ENCODE results near the gene CDYL2.
"Not testable (repeated sequence)": the region's sequence is repeated elsewhere in the genome, so short reads cannot be mapped to it uniquely, and the experiment has no call there.

CDYL2 gene

GRCh38 chr16:80669673-80670072 lies 134.7 kb downstream of the CDYL2 start:
- no peak for DNase-seq (ENCODE audit: low read depth)

GRCh38 chr16:80667925-80668324 lies 136.5 kb downstream of the CDYL2 start:
- no peak for DNase-seq (ENCODE audit: low read depth)

- no peak for DNase-seq (ENCODE audit: low read depth)
Observed at GRCh38 chr16:80667251-80667560, 137.2 kb downstream of the CDYL2 start.

- no peak for DNase-seq (ENCODE audit: low read depth)
Observed at GRCh38 chr16:80666378-80667250, 137.8 kb downstream of the CDYL2 start.

- no peak for DNase-seq (ENCODE audit: low read depth)
Observed at GRCh38 chr16:80665356-80665755, 139.0 kb downstream of the CDYL2 start.

GRCh38 chr16:80664786-80665185 lies 139.6 kb downstream of the CDYL2 start:
- no peak for DNase-seq (ENCODE audit: low read depth)

GRCh38 chr16:80664226-80664625 lies 140.2 kb downstream of the CDYL2 start:
- no peak for DNase-seq (ENCODE audit: low read depth)

GRCh38 chr16:80663078-80663477 lies 141.3 kb downstream of the CDYL2 start:
- no peak for DNase-seq (ENCODE audit: low read depth)

GRCh38 chr16:80659865-80660264 lies 144.5 kb downstream of the CDYL2 start:
- no peak for DNase-seq (ENCODE audit: low read depth)

GRCh38 chr16:80656711-80657150 lies 147.7 kb downstream of the CDYL2 start:
- no peak for DNase-seq (ENCODE audit: low read depth)

GRCh38 chr16:80656161-80656560 lies 148.2 kb downstream of the CDYL2 start:
- no peak for DNase-seq (ENCODE audit: low read depth)

GRCh38 chr16:80655751-80656150 lies 148.6 kb downstream of the CDYL2 start:
- DNase-seq (ENCODE audit: low read depth), result no peak

- DNase-seq (ENCODE audit: low read depth), result no peak
Observed at GRCh38 chr16:80654094-80654862, 150.1 kb downstream of the CDYL2 start.

- no peak for DNase-seq (ENCODE audit: low read depth)
Observed at GRCh38 chr16:80652441-80652840, 152.0 kb downstream of the CDYL2 start.

GRCh38 chr16:80650281-80650680 lies 154.1 kb downstream of the CDYL2 start:
- DNase-seq (ENCODE audit: low read depth), result not testable (repeated sequence)

- DNase-seq (ENCODE audit: low read depth), result no peak
Observed at GRCh38 chr16:80640316-80640715, 164.1 kb downstream of the CDYL2 start.

- no peak for DNase-seq (ENCODE audit: low read depth)
Observed at GRCh38 chr16:80639636-80640035, 164.8 kb downstream of the CDYL2 start.

GRCh38 chr16:80637621-80638020 lies 166.8 kb downstream of the CDYL2 start:
- no peak for DNase-seq (ENCODE audit: low read depth)

GRCh38 chr16:80631581-80631980 lies 172.8 kb downstream of the CDYL2 start:
- DNase-seq (ENCODE audit: low read depth), result no peak

GRCh38 chr16:80628254-80628653 lies 176.1 kb downstream of the CDYL2 start:
- no peak for DNase-seq (ENCODE audit: low read depth)

- DNase-seq (ENCODE audit: low read depth), result no peak
Observed at GRCh38 chr16:80627108-80627507, 177.3 kb downstream of the CDYL2 start.

GRCh38 chr16:80623376-80623775 lies 181.0 kb downstream of the CDYL2 start:
- DNase-seq (ENCODE audit: low read depth), result no peak

GRCh38 chr16:80622007-80622406 lies 182.4 kb downstream of the CDYL2 start:
- DNase-seq (ENCODE audit: low read depth), result no peak
